ENCODE measurements around the gene ZAP70. TPM values are rescaled to one million over a fixed set of nuclear protein-coding genes. Genes with fewer than 3 reads are reported as not detected.

ZAP70 gene
- not detected in 2 replicates for total RNA-seq (2021)
- percentile 3 among the genes with signal in this experiment for Bru-seq, nascent RNA
- BruChase-seq, experiment 1, labeled RNA remaining after a 2-hour chase, result percentile 7 among the genes with signal in this experiment
- percentile 4 among the genes with signal in this experiment for BruChase-seq, experiment 2, labeled RNA remaining after a 6-hour chase
- long read RNA-seq, result 0 reads

DNA sequence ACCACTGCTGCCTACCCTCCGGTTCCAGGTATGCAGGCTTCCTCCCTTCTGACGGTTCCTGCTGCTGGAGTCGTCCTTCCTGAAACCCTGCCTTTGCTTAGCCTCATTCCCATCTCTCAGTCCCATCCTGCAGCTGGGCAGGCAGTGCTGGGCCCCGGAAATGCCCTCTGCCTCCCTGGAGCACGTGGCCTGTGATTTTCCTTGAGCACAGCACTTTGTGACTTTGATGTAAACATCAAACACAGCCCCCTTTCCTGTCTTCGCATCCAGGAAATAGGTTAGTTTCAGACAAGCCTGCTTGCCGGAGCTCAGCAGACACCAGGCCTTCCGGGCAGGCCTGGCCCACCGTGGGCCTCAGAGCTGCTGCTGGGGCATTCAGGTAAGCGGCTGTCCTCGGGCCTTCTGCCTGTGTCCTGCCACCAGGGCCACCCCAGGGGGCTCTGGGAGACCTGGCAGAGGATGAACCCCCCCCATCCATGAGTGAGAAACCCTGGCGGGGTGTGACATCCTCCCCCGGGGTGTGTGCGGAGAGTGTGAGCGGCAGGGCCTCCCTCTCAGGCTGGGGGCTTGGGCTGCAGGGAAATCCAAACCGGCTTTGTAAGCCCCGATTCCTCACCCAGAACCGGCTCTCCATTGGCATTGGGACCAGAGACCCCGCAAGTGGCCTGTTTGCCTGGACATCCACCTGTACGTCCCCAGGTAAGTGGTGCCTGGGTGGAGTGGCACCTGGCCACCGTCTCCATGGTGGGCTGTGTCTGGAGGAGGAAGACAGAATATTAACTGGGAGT is at the start of gene ZAP70:
ZAP70 (plus strand) TSS at position 281 of the 788 bp plus-strand sequence. CDS start 10,461 bp downstream, outside the sequence.
- TF ChIP-seq EZH2 (IDR thresholded peaks at IDR 0.05; ENCODE audit: low read depth), result no peak
- TF ChIP-seq, protein P1, sequence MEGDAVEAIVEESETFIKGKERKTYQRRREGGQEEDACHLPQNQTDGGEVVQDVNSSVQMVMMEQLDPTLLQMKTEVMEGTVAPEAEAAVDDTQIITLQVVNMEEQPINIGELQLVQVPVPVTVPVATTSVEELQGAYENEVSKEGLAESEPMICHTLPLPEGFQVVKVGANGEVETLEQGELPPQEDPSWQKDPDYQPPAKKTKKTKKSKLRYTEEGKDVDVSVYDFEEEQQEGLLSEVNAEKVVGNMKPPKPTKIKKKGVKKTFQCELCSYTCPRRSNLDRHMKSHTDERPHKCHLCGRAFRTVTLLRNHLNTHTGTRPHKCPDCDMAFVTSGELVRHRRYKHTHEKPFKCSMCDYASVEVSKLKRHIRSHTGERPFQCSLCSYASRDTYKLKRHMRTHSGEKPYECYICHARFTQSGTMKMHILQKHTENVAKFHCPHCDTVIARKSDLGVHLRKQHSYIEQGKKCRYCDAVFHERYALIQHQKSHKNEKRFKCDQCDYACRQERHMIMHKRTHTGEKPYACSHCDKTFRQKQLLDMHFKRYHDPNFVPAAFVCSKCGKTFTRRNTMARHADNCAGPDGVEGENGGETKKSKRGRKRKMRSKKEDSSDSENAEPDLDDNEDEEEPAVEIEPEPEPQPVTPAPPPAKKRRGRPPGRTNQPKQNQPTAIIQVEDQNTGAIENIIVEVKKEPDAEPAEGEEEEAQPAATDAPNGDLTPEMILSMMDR (conservative IDR thresholded peaks at IDR 0.05), result no peak
- Histone ChIP-seq H3K4me3 (no peak within 1 kb of the TSS), H3K27ac (no peak within 1 kb of the TSS), H4K20me1 (ENCODE audit: insufficient read depth) (no peaks in the 10 kb centered on the region), H3K79me2 (ENCODE audit: low read depth) (no peaks in the 10 kb centered on the region), H3K4me1 (replicated peaks; ENCODE audit: insufficient read depth) (0 out of 2 replicates have a peak, but pooled peaks cover 5% of the 10 kb centered on the region), H3F3A (ENCODE audit: insufficient read depth, low read depth) (no peaks in the 10 kb centered on the region), H2AFZ (no peak within 1 kb of the TSS), H3K27me3 (ENCODE audit: insufficient read depth, low read depth) (peaks cover 3% of the 10 kb centered on the region; the same call in 1 of the 2 replicates), H3K36me3 (ENCODE audit: low read depth) (no peaks in the 10 kb centered on the region), H3K9me3 (ENCODE audit: insufficient read depth, low read depth) (no peaks in the 10 kb centered on the region), H3K4me2 (no peak within 1 kb of the TSS), H3K9me2 (ENCODE audit: insufficient read depth) (no peaks in the 10 kb centered on the region)
- ChIA-PET POLR2A (ENCODE audit: unreplicated experiment) (no interaction called here), CTCF (no interaction called here)
- no peak for DNase-seq
- no TSS peak for BruUV-seq (replicated peaks)
- intact Hi-C loops (cut with micrococcal nuclease; ENCODE audit: unreplicated experiment), result loop anchor here (5.0 to 10.0 kb wide), 2 partner anchors 39 to 891 kb away; partner anchors contain the start of genes COA5 and UNC50

DNA sequence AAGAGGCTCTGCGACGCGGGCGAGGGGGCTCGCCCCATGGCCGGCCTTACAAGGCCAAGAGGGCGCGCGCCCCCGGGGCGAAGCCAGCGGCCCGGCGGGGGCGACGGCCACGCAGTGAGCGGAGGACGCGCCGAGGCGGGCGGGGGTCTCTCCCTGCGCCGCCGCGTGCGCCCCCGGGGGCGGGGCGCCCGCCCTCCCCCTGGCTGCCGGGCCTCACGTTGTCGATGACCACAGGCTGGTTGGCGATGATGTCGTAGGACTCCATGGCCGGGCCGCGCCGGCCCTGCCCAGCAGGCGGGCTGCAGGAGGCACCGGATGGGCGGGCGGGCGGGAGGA is 49.8 kb upstream of the ZAP70 start:
- TF ChIP-seq EZH2 (IDR thresholded peaks at IDR 0.05; ENCODE audit: low read depth), result no peak
- TF ChIP-seq, protein P1 (conservative IDR thresholded peaks at IDR 0.05), result no peak
- POLR2A ChIA-PET (ENCODE audit: unreplicated experiment), result interaction anchor here (0.5 to 2.6 kb wide), 6 partner anchors 18 to 486 kb away, joined by 3 to 67 read pairs (median 3); partner anchors contain the start of gene COX5B
- H3K9me2 ChIP-seq (ENCODE audit: insufficient read depth), result no peaks in the 10 kb centered on the region
- CTCF ChIA-PET, result interaction anchor here (0.6 to 3.2 kb wide), 4 partner anchors 17 to 73 kb away, joined by 3 to 13 read pairs (median 6); partner anchors contain the start of gene COX5B
- H3K4me1 ChIP-seq (replicated peaks; ENCODE audit: insufficient read depth), result peaks cover 20% of the 10 kb centered on the region
- no peak for DNase-seq
- no peaks in the 10 kb centered on the region for H3K9me3 ChIP-seq (ENCODE audit: insufficient read depth, low read depth)
- no TSS peak for BruUV-seq (replicated peaks)
- H3K27ac ChIP-seq, result peak overlapping the region; percentile 77
- peak overlapping the region; percentile 75 for H3K4me3 ChIP-seq
- intact Hi-C loops (cut with micrococcal nuclease; ENCODE audit: unreplicated experiment), result loop anchor here (1.0 kb wide), 1 partner anchor 28 kb away; no protein-coding TSS in a partner anchor
- no peaks in the 10 kb centered on the region for H3K36me3 ChIP-seq (ENCODE audit: low read depth)
- peak overlapping the region; percentile 72 for H2AFZ ChIP-seq
- H3F3A ChIP-seq (ENCODE audit: insufficient read depth, low read depth), result peaks cover 29% of the 10 kb centered on the region
- no peaks in the 10 kb centered on the region for H3K27me3 ChIP-seq (ENCODE audit: insufficient read depth, low read depth)
- peaks cover 29% of the 10 kb centered on the region for H3K79me2 ChIP-seq (ENCODE audit: low read depth)
- peak overlapping the region; percentile 78 for H3K4me2 ChIP-seq
- H4K20me1 ChIP-seq (ENCODE audit: insufficient read depth), result peaks cover 19% of the 10 kb centered on the region; the same call in 1 of the 2 replicates

DNA sequence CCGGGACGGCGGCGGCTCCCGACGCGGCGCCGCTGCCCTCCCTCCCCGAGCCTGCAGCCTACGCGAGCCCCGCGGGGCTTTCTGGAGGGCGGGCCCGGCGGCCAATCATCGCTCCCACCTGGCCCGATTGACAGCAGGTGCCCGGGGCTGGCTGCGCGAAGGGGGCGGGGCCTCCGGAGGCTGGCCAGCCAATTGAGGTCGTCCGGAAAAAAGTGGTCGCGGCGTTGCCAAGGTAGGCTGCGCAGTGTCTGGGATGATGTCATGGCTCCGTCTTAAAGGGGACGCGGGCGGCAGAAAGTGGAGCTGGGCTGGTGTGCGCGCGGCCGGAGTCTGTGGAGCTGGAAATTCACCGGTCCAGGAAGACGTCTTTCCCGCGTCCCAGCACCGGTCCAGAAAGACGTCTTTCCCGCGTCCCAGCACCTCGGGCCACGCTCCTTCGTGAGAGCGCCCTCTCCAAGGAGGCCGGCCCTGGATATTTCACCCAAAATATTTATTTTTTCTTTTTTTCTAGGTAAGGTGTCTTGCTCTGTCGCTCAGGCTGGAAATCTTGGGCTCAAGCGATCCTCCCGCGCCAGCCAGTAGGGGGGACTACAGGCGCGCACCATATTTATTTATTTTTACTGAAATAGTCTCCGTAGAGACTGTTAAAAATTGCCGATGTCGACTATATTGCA is 49.3 kb upstream of the ZAP70 start, which contains the start of gene ACTR1B:
ACTR1B (minus strand) TSS at position 83 of the 674 bp plus-strand sequence. CDS start 154 bp downstream, outside the sequence.
- peaks cover 20% of the 10 kb centered on the region for H3K4me1 ChIP-seq (replicated peaks; ENCODE audit: insufficient read depth)
- peak within 1 kb of the TSS; percentile 75 for H3K4me3 ChIP-seq
- no TSS peak for BruUV-seq (replicated peaks)
- no peaks in the 10 kb centered on the region for H3K9me3 ChIP-seq (ENCODE audit: insufficient read depth, low read depth)
- intact Hi-C loops (cut with micrococcal nuclease; ENCODE audit: unreplicated experiment), result loop anchor here (1.0 kb wide), 4 partner anchors 19 to 73 kb away; no protein-coding TSS in a partner anchor
- peaks cover 29% of the 10 kb centered on the region for H3K79me2 ChIP-seq (ENCODE audit: low read depth)
- H3K4me2 ChIP-seq, result peak within 1 kb of the TSS; percentile 78
- no peaks in the 10 kb centered on the region for H3K27me3 ChIP-seq (ENCODE audit: insufficient read depth, low read depth)
- H2AFZ ChIP-seq, result peak within 1 kb of the TSS; percentile 85
- peak; percentile 97 to 99 for DNase-seq
- ChIA-PET CTCF (interaction anchor here (0.6 to 3.2 kb wide), 5 partner anchors 18 to 74 kb away, joined by 3 to 13 read pairs (median 5); partner anchors contain the start of gene COX5B), POLR2A (ENCODE audit: unreplicated experiment) (interaction anchor here (0.5 to 2.6 kb wide), 11 partner anchors 12 to 880 kb away, joined by 3 to 67 read pairs (median 3); partner anchors contain the start of gene COX5B)
- no peaks in the 10 kb centered on the region for H3K9me2 ChIP-seq (ENCODE audit: insufficient read depth)
- H3K36me3 ChIP-seq (ENCODE audit: low read depth), result no peaks in the 10 kb centered on the region
- TF ChIP-seq, protein P1 (conservative IDR thresholded peaks at IDR 0.05), result peak; percentile 84
- TF ChIP-seq EZH2 (IDR thresholded peaks at IDR 0.05; ENCODE audit: low read depth), result no peak
- peaks cover 29% of the 10 kb centered on the region for H3F3A ChIP-seq (ENCODE audit: insufficient read depth, low read depth)
- peaks cover 19% of the 10 kb centered on the region; the same call in 1 of the 2 replicates for H4K20me1 ChIP-seq (ENCODE audit: insufficient read depth)
- H3K27ac ChIP-seq, result peak within 1 kb of the TSS; percentile 88
